Measurements from ENCODE around the gene ADAP1. TPM values are rescaled to one million over a fixed set of nuclear protein-coding genes. Genes with fewer than 3 reads are reported as not detected.

ADAP1 gene
- total and polyA plus RNA-seq, 2 of the 13 experiments (the other 11 are each of a cell fraction or from before 2014, with no cell fraction given): 10.5 to 24.6 TPM

GRCh38 chr7:974820-975681, 20.6 kb upstream of the ADAP1 start, which contains the start of gene COX19 (continued):
- TF ChIP-seq MNT (IDR thresholded peaks at IDR 0.05) (no peak), ZBTB25 (CRISPR knock-in tag; IDR thresholded peaks at IDR 0.05) (peak; percentile 74; the same call in 1 of the 2 replicates), ZNF550 (CRISPR knock-in tag; IDR thresholded peaks at IDR 0.05; ENCODE audit: borderline replicate concordance) (no peak), ATF7 (IDR thresholded peaks at IDR 0.05) (no peak), ATF7 (CRISPR knock-in tag; IDR thresholded peaks at IDR 0.05) (peak; percentile 68; the same call in 1 of the 2 replicates), ZMAT3 (CRISPR knock-in tag; conservative IDR thresholded peaks at IDR 0.05) (0 out of 2 replicates have a peak, but pooled peaks have one; percentile 51), GRHL1 (CRISPR knock-in tag; conservative IDR thresholded peaks at IDR 0.05) (no peak), ZNF460 (CRISPR knock-in tag; IDR thresholded peaks at IDR 0.05; ENCODE audit: borderline replicate concordance) (no peak), ZNF619 (CRISPR knock-in tag; IDR thresholded peaks at IDR 0.05) (peak; percentile 35; the same call in 1 of the 2 replicates), ZNF468 (CRISPR knock-in tag; IDR thresholded peaks at IDR 0.05) (no peak), HMGXB4 (CRISPR knock-in tag; IDR thresholded peaks at IDR 0.05; ENCODE audit: borderline replicate concordance in 1 of 2, low read depth in 1 of 2) (peak; percentile 87; a peak in 3 of 4 replicates), REST (IDR thresholded peaks at IDR 0.05; ENCODE audit: borderline replicate concordance in 1 of 2, low read depth in 1 of 2, low read length in 2 of 2) (peak in 1 of 2 experiments; percentile 26; a peak in 1 of 4 replicates), ZKSCAN1 (IDR thresholded peaks at IDR 0.05; ENCODE audit: low read length) (no peak), TBX3 (IDR thresholded peaks at IDR 0.05; ENCODE audit: borderline replicate concordance) (0 out of 2 replicates have a peak, but pooled peaks have one; percentile 16), POLR2AphosphoS2 (IDR thresholded peaks at IDR 0.05; ENCODE audit: low read depth, low read length) (peak; percentile 98), ZNF432 (CRISPR knock-in tag; IDR thresholded peaks at IDR 0.05; ENCODE audit: borderline replicate concordance) (peak; percentile 12; the same call in 1 of the 2 replicates), ATF1 (CRISPR knock-in tag; IDR thresholded peaks at IDR 0.05) (no peak), ZNF235 (CRISPR knock-in tag; IDR thresholded peaks at IDR 0.05; ENCODE audit: borderline replicate concordance) (0 out of 2 replicates have a peak, but pooled peaks have one; percentile 47)
